NCI-H2227 treated with DMSO at 0.1 percent for 48 hours (cell line): Measurements from ENCODE around the gene MIB1.

Experiments
- DNase-seq: peaks from one replicate; lab custom pipeline; 2025; lab: John Stamatoyannopoulos, UW

Gene MIB1

DNA sequence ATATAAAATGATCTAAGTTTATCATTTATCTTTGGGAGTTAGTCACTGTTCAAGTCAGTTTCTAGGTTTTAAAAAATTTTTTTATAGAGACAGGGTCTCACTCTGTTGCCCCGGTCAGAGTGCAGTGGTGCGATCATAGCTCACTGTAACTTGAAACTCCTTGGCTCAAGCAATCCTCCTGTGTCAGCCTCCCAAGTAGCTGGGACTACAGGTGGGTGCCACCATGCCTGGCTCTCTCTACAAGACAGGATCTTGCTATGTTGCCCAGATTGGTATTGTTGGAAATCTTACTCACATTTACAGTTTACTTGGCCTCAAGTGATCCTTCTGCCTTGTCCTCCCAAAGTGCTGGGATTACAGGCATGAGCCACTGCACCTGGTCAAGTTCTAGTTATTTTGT lies 74.5 kb downstream of the MIB1 start:
- no peak for DNase-seq

DNA sequence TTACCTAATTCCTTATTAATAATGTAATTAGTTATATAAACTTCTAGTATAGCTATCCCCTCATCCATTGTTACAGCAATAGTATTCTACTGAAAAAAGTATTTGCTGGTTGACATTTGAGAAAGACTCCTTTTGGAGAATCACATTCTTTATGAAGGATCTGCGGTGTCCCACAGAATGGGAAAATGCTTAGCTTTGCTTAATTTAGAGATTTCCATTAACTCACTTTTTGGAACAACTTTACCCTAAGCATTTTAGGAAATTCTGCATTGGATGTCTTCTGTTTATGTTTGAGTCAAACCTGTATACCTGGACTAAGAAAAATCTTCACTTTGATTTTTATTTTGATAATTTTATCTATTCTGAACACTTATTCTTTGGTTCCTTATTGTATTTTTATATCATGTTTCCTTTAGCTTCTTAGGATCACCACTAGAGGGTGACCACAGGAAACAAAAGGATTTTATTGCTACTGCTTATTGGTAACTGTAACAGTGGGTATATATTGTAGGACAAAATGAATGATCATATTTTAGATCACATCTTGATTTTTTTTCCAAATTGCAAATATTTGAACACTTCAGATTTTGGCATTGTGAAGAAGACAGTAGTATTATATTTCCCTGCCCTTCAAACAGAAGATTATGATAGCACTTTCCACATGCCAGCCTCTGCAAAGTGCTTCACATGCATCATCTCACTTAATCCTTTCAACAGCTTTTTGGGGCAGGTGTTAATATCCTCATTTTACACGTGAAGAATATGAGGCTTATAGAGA lies 79.6 kb downstream of the MIB1 start:
- DNase-seq, result no peak

DNA sequence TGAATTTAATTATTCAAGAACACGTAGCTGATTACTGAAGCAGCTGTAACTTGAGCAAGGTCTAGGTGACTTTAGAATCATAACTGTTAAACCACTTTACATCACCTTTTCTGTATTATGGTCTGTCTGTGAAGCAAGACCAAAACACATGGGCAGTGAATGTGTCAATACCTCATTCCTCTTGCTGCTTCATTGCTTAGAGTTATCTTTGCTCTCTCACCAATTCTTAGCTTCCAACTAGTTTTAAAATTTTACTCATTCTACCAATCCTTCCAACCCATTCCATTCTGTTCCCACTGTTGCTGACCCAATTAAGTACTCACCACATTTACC lies 80.2 kb downstream of the MIB1 start:
- DNase-seq, result no peak

DNA sequence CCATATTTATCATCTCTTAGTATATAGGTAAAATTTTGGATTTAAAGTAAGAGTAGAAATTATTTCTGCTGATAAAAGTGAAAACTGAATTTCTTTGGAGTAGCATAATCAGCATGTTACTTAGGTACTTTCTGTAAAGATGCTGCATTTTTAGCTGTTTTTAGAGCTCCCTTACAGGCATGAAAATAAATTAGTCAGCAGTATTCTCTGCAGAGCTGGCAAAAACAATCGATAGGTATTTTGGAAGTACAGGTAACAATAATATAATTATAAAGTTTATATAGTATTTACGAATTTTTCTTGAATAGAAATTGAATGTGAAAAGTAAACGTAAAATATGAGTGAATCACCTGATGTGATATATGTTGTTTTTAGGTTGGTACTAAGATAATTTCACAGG lies 83.3 kb downstream of the MIB1 start:
- no peak for DNase-seq

DNA sequence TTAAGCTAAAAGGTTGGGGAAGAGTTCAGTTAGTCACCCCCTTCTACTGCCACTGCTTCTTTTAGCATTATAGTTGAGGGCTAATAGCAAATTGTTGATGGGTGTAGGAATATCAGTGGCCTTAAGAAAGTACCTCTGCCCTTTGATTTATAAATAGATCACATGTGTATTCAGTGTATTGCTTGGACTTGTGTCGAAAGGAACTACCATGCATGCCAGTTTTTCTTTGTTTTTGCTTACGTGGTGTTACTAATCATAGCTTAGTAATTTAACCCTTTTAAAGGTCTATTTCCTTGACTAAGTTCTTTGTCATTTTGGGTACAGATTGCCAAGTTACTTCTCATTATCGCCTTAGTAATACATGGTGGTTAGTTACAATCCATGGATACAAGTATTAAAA lies 85.6 kb downstream of the MIB1 start:
- no peak for DNase-seq

DNA sequence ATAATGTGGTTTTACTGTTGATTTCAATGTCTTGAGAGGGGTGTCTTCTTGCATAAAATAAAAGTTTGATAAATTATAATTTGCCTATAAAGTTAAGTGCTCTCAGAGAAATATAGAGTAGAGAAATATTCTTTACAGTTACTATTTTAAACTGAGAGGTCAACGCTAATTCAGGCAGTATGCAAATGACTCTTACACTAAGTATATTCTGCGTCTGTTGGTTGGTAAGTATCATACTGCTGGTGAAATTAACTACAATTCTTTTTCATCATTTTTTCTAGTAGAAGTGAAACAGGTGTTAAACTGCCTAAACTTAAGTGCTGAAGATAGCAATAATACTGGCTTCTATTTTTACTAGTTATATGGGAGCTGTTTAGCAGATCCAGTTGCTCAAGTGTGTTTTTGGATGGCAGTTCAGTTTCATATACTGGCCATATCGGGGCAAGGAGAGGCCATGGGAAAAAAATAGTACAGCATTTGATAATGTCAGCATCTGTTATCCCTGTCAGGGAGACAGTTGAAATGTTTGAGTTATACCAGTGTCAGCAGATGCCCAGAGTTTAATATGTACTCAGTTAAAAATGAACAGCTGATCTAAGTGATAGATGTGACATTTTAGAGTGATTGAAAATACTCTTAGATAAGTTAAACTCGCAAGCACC lies 86.2 kb downstream of the MIB1 start:
- DNase-seq, result no peak

DNA sequence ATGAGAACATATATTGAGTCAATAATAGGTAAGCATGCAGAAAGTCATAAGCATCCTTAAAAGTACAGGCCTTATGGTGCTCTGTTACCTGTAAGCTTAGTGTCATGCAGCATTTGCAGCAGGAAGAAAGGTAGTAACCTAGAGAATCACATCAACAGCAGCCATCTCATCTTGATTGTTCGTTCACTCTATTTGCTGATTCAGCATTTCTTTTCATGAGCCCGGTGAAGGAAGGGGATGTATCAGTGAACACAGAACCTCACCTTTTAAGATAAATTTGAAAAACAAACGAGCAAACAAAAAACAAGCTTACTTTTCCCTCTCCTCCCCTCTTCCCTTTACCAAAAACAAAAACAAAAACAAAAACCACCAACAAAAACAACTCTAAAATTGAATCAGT lies 89.9 kb downstream of the MIB1 start:
- no peak for DNase-seq

DNA sequence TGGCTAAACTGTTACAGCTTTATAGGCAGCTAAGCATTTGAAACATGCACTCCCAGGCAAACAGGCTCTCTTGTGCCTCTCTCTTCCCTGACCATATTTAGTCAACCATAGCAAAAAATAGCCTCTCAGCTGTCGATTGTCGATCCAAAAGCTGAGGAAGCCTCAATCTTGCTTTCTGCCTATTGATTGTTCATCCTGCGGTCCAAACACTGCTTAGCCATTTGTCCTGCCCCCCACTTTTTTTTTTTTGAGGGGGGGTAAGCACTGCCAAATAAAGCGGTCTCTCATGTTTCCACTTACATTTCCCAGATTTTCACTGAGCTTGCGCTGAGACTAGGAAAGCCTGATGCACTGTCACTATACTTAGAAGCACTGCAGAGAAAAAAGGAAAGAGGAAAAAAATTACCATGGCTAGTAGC lies 90.8 kb downstream of the MIB1 start:
- DNase-seq, result no peak

DNA sequence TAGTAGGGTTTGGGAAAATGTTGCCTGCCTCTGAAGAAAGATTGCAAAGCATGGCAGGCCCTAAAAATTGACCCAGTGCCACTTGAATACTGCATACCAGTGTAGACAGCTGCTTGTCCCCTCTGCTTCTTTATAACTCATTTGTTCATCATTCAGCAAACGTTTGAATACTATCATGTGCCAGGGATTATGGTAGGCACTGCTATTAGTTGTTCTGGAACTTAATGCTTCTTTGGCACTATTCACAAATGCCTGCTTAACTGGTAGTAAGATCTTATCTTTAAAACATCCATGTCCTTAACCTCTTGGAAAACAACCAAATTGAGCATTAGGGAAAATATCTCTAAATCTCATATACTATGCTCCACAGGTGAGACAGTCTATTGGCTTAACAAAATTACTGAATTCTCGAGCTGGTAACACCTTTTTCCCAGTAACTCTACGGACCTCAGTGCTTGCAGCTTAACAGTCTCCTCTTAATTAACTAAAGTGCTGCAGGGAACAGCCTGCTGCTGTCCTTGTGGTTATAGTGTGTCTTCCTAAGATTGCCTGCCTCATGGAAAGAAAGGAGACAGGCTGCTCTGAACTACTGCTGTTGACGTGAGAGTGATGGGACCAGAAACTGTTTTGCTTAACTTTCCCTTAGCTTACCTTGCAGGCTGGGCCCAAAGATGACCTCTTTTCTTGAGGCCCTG lies 93.2 kb downstream of the MIB1 start:
- DNase-seq, result no peak

DNA sequence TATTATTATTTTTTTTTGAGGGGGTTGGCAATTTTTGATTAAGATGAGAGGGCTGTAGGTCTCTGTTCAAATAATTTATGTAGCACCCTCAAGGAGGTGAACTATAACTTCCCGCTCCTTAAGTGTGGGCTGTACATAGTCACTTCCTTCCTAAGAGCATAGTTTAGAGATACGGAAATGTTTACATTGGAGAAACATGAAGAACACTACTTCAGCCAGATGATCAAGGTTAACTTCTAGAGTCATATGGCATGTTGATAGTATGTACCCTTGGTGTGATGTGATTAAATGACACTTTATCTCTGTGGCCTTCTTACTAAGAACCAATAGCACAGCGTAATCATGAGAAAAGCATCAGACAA lies 93.7 kb downstream of the MIB1 start:
- no peak for DNase-seq

DNA sequence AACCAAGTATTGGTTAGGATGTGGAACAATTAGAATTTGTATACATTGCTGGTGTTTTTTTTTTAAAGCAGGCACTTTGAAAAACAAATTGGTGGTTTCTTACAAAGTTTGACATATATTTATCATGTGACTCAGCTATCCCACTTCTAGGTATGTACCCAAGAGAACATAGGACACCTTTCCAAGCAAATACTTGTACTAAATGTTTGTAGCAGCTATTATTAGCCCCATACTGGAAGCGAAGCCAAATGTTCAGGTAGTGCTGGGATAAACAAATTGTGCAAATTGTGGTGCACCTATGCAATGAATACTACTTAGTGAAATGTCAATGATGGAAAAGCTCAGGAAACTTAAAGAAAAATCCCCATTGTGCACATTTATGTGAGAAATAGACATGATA lies 101.0 kb downstream of the MIB1 start:
- DNase-seq, result no peak

DNA sequence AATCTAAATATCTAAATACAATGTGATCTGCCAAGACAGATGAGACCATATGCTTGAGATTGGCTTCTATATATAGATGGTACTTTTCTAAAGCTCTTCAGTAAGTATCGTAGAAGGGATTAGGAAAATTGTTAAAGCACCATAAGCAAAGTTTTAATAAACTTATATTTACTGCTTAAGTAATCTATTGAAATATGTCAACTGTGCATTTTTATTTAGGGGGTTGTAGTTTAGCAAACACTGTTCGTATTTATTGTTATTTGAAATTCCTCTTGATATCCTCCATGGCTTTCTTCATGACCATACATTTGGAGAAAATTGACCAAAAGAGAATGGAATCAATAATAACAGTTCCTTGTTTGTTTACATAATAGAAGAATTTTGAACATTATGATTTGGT lies 102.7 kb downstream of the MIB1 start:
- no peak for DNase-seq

DNA sequence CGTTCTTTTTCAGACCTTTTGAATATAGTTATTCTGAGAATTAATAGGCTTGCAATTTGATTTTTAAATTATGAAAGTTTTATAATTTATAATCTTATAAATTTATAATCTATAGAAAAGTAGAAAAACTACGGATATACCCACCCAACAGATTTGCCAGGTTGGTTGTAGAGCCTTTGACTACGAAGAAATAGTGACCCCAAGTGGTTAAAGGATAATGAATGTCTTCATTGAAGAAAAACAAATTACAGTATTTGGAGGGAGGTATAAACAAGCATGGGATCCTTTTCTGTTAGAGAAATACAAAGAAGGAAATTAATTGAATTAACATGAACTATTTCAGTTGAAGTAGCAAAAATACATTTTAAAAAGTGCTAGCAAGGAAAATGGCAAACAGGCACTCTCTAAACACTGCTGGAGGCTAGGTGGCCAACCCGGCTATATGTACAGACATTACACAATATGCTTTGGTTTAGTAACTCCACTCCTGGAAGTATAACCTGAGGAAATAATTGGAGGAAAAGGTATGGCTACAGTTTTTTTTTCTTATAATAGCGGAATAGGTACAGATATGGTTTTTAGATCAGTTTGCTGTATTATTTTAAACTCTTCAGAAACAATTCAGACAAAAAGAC lies 110.9 kb downstream of the MIB1 start:
- no peak for DNase-seq

DNA sequence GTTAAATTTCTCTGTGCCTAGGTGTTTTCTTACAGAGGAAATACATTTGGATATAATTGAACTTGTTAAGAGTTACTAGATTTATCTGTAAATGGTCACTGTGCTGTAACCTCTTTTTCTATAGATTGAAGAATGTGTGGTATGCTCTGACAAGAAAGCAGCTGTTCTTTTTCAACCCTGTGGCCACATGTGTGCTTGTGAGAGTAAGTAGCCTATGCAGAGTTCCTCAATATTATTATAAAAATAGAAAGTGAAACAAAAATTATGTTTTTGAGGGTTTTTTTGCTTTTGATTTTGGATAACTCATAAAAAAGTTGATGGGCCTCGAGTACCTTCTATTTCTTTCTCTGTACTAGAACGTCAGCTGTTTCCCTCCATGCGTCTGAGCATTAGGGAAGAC lies 112.4 kb downstream of the MIB1 start:
- no peak for DNase-seq

DNA sequence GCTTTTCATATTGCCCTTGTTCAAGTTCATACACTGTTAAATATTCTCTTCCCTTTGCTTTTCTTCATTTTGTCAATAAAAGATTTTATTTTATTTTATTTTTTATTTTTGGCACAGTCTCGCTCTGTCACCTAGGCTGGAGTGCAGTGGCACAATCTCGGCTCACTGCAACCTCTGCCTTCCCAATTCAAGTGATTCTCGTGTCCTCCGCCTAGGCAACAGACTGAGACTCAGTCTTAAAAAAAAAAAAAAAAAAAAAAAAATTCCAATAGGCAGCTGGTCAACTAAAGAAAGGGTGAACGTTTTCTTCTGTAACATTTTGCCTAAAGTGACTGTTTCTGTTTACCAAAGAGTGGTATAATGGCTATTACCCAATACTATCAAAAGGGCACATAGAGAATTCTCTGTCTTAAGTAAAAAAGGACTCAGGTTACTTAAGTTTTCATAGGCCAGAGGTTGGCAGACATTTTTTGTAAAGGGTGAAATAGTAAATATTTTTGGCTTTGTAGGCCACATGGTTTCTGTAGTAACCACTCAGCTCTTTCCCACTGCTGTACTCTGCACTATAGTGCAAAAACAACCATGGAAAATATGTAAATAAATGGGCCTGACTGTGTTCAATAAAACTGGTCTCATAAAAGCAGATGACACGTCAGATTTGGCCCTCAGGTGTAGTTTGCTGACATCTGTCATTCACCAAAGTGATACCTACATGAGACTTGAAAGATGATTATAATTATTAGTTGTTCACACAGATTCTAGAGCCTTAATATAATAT lies 113.4 kb downstream of the MIB1 start:
- DNase-seq, result no peak

DNA sequence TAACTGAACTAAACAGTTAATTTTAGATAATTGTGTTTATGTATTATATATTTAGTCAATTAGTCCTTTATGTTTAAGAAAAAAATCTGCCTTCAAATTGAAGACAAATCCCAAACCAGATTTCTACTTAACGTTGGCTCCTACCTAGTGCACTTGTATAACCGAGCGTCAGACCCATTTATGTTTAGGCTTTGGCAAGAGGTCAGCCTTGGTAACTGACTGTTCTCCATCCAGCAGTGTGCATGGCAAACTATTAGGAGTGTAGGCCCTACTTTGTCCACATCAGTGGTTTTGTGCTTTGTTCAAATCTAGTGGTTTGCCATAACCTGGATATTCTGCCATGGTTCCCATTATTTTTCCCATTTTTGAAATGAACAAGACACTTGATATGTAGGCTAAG lies 114.8 kb downstream of the MIB1 start:
- DNase-seq, result no peak

DNA sequence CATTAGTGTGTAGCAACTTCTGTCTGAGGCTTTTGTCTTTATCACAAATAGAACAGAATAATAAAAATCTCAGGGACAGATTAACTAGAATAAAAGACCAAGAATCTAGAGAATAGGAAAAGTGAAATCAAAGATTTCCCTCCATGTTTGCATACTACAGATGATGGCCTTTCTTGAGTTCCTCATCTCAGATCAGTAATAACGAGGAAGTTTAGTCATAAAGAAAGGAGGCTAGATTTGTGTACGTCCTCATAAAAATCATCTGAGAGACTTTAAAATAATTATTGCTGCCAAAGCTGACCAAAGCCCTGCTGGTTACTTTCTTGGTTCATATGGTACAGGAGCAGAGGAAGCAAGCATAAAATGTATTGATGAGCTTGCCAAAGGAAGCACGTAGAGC lies 117.3 kb downstream of the MIB1 start:
- no peak for DNase-seq

DNA sequence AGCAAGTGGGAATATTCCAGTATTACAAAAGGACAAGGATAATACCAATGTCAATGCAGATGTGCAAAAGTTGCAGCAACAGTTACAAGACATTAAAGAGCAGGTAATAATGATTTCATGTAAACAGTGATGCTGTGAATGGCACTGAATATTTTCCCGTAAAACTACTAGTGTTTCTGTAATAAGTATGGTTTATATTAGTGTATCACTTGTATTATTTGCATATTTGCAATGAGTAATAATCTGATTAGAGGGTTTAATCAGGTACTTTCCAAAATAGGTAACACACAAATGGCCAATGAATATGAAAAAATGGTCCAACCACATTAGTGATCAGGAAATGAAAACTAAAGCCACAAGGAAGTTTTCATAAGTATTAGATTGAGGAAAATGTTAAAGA lies 118.0 kb downstream of the MIB1 start:
- DNase-seq, result no peak

DNA sequence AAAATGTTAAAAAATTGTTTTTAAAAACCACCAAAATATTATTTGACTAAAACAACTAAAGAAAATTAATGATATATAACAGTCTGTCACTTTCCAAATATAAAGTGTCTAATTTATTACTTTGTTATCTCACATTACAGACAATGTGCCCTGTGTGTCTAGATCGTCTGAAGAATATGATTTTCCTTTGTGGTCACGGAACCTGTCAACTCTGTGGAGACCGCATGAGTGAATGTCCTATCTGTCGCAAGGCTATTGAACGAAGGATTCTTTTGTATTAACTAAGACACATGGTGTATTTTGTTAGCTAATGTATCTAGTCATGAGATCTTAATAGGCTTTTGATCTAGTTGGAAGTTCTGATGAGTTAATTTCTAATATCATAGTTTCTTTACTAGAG lies 123.8 kb downstream of the MIB1 start:
- DNase-seq, result no peak

DNA sequence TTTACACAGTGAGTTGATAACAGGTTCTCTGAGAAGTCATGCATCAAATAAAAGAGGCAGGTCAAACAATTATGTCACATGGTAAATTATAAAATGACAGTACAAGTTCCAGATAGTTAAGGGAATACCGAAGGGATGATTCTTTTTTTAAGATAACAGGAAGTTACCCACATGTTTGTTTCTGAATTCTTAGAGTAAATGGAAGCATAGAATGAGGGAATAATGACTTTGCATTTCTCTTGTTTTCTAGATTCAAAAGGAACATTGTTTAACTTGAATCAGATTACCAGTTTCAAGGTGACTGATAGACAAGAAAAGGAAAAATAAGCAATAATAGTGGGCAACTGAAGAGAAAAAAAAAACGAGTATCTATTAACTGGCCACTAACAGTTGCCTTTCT lies 124.5 kb downstream of the MIB1 start:
- DNase-seq, result no peak

DNA sequence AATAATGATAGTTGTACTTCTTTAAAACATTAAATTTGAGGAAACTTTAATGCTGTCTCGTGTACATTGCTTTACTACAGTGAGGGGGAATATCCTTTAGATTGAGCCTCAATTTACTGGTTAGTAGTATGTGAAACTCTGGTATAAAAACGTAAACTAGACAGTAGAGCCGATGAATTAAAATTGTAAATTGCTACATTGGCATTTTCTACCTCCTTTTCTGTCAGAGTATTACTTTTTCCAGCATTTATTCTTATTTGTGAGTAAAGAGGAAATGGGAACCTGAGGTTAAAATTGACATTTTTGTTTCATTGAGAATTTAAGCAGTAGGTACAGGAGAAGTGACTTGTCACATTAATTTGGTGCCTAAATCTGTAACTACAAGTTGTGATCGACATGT lies 128.2 kb downstream of the MIB1 start:
- no peak for DNase-seq

DNA sequence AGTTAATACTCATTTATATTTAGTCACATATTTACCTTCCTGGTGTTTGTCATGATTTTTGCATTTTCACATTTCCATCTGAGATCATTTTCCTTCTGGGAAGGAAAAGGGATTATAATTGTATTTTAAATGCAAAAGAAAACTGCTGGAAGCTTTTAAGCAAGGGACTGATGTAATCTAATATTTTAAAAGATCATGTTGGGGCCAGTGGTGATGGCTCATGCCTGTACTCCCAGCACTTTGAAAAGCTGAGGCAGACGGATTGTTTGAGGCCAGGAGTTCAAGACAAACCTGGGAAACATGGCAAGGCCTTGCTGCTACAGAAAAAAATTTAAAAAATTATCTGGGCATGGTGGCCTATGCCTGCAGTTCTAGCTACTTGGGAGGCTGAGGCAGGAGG lies 149.0 kb downstream of the MIB1 start:
- DNase-seq, result no peak
